Skeletal muscle cell (primary cell): Measurements from ENCODE around the gene C21orf91.

ENCODE experiments used
- DNase-seq: peaks from one replicate; pipeline ENCODE4 v3.0.0-alpha.2; 2010; ENCODE audit warnings: low read depth
- H3K4me3 ChIP-seq: 2 replicates; pipeline ENCODE4 v1.5.1; 2011; ENCODE audit warnings: low read depth, mild to moderate bottlenecking, control low read depth, low read length, moderate library complexity

Gene C21orf91

DNA sequence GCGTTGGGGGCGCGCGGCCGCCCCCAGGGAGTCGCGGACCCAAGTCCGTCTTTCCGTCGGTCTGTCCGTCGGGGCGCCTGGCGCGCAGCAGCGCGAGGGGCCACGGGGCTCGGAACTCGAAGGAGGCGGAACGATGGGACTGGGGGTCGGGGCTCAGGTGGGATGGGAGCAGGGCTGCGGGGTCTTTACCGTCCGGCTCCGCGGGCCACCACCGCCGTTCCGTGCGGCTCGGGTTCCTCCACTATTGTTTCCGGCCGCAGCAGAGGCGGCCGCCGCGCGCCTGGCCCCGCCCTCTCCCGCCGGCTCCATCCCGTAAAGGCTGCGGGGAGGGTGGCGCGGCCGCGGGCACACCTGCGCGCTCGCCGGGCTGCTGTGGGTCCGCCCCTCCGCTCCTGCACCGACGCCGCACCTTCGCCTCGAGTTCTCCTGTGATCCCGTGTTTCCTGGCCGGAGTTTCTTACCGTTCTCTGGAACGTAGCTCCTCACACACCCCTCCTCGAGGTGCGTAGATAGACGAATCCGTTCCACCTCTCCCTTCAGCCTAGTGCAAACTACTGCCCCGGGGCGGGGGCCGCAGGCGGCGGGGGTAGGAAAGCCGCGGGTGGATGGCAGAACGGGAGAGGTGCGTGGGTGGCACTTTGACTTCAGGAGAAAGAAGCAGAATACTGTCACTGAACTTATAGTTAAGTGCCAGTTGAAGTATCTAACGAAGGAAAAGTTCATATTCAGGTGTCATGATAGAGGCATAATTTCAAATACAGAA lies at the start of gene C21orf91:
Gene C21orf91, minus strand, starts transcription at position 243 of the 763 bp plus-strand sequence. CDS start 1,038 bp downstream, outside the sequence.
- H3K4me3 ChIP-seq, result peak within 1 kb of the TSS; percentile 82

DNA sequence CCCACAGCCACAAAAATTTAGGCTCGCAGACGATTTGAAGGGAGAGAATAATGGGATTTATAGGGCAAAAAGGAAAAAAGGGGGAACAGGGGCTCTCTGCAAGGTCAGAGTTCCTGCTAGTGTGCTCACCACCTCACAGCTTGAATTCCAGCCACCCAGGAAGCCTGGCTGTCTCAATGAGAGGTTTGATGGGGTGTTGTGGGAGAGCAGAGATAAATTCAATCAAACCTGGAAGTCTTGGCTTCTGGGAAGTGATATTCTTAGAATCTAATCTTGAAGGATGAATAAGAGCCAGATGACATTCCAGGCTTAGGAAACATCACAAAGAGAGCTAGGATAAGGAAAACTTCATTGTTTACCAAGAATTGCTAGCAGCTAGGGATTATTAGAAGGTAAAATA lies 47.4 kb upstream of the C21orf91 start:
- no peak overlapping the region for H3K4me3 ChIP-seq
- no peak for DNase-seq

More for the DNA sequence above, at the start of gene C21orf91:
- peak; percentile 64 for DNase-seq

DNA sequence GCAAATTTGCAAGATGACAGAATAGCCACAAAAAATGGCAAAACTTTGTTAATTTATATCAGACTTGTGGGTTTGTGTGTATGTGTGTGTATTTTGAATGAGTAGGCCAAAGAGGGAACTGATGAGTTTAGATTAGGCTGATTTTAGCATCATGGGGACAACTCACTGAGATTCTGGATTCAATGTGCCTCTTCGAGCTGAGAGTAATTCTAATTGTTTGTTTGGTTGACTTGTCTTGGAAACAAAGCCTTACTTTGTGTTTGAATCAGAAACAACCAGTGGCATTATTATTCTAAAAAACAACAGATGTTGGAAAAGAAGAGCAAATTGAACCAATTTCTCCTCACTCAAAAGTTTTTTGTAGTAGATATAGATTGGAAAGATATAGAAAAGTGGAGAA lies 40.5 kb upstream of the C21orf91 start:
- H3K4me3 ChIP-seq, result no peak overlapping the region
- DNase-seq, result no peak

DNA sequence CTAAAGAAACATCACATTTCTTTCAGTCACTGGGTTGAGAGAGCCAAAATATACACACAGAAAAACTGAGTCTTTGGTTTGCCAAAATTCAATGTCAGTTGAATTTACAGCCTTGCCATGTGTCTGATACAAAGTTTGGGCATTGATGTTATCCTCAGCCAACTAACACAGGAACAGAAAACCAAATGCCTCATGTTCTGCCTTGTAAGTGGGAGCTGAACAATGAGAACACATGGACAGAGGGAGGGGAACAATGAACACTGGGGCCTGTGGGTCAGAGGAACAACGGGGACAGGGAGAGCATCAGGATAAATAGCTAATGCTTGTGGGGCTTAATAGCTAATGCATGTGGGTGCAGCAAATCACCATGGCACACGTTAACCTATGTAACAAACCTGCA lies 39.6 kb upstream of the C21orf91 start:
- DNase-seq, result no peak
- H3K4me3 ChIP-seq, result no peak overlapping the region

DNA sequence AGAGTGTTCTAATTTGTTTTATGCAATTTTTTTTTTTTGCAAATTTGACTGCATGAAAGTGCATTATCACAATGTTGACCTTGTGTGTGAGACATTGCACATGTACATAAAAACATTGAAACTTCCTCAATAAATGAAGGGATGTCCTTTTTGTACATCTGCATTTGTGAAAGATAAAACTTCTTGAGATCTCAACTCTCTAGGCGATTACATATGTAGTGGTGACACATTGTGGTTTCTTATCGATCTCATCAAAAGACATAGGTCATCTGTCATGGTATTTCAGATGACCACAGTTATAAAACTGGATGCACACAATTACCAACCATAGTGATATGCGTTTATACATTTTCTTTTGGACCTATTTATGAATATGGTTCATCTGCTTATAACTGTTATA lies 35.6 kb upstream of the C21orf91 start:
- H3K4me3 ChIP-seq, result no peak overlapping the region
- DNase-seq, result no peak

DNA sequence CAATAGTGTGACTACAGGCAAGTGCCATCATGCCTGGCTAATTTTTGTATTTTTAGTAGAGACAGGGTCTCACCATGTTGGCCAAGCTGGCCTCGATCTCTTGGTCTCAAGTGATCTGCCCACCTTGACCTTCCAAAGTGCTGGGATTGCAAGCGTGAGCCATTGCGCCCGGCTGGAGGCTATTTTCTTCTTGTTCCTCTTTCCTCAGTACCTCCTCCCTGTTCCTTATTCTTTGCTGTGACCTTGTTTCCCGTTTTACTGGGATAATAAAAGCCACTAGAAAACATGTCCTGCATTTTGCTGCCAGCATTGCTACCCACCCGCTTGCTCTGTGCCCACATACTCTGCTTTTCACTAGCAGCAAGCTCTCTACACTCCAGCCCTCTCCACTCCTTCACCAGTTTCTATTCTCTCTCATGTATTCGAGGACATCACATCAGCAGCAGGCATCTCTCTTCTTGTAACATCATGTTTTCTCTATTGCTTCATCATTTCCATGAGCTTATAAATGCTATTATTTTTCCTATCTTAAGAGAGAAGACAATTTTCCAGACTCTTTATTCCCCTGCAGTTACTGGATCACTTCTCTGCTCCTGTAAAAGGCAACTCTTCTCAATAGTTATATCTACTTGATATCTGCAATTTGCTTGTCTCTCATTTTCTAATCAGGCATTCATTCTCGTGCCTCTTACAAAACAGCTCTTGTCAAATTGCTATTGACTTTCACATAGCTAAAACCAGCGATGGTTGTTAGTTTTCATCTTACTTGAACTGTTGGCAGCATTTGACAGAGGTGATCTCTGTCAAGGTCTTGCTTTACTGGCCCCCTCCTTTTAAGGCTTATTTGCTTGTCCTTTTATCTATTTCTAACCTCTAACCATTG lies 34.5 kb upstream of the C21orf91 start:
- H3K4me3 ChIP-seq, result no peak overlapping the region
- DNase-seq, result no peak

DNA sequence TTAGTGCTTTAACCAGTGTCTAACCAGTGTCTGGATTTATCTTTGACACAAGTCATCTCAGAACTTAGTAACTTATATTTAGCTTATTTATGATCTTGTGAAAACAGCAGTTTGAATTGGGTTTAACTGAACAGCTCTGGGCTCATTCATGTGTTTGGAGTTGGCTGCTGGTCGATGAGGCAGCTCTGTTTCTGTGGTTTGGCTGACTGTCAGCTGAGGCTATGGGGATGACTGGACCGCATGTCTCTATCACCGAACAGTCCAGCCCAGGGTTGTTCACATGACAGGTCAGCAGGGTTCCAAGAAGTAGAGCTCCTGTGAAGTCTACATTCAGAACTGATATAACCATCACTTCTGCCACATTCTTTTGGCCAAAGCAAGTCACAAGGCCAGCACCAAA lies 29.1 kb upstream of the C21orf91 start:
- DNase-seq, result peak; percentile 90
- no peak overlapping the region for H3K4me3 ChIP-seq

DNA sequence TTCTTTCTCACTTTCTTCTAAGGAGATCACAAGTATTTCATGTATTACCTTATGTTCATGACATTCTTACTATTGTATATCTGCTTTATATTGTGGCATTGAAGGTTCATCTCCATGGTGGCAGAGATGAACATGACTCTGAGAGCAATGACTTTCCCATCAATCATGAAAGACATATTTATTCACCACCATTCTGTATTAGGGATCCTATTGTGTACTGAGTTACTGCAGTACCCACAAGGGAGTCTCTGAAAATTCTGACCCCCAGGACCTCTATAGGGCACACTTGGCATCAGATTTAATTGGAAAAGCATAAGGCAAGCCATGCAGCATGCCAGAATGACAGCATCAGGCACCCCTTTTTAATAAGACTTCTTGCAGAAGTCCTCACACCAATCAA lies 21.9 kb upstream of the C21orf91 start:
- H3K4me3 ChIP-seq, result no peak overlapping the region
- no peak for DNase-seq

DNA sequence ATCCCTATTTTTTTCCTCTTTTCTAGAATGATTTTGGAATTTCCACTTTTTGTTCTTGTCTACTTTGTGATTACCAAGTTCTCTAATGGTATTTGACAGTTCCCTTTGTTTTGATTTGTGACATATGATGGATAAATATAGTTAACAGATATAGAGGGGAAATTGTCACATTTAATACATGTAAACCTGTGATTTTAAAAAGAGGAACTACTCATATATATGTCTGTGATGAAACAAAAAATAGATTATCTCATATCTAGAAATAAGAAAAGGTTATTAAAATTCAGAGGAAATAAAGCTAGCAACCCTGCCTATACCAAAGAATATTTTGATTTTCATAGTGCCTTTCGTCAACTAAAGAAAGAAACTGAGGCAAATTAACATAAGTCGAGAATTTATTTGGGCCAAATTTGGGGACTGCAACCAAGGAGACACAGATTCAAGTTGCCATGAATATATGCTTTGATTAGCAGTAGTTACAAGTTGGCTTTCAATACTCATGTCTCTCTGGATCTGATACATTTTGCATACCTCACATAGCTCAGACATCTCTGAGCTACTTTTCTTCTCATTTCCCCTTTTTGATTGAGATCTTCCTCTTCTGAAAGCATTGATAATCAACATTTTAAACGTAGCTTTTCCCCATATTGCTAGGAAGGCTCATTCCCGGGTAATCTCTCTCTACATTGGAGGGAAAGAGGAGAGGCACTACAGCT lies 15.6 kb upstream of the C21orf91 start:
- no peak overlapping the region for H3K4me3 ChIP-seq
- DNase-seq, result no peak

DNA sequence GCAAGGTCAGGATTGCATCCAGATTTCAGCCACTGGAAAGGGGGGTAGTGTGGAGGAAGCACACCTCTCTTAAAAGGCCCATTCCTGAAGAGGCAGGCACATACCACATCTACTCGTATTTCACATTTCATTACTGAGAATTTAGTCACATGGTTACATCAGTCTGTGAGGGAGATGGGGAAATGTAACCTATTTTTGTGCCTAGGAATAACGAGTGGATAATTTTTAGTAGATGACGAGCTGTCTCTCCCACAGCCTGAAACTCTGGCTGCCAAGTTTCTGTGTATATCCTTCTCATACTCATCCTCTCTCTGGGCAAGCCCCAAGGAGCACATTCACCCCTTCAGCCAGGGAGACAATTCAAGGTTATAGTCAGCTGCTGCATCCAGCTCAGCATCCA lies 10.3 kb upstream of the C21orf91 start:
- no peak overlapping the region for H3K4me3 ChIP-seq
- no peak for DNase-seq

DNA sequence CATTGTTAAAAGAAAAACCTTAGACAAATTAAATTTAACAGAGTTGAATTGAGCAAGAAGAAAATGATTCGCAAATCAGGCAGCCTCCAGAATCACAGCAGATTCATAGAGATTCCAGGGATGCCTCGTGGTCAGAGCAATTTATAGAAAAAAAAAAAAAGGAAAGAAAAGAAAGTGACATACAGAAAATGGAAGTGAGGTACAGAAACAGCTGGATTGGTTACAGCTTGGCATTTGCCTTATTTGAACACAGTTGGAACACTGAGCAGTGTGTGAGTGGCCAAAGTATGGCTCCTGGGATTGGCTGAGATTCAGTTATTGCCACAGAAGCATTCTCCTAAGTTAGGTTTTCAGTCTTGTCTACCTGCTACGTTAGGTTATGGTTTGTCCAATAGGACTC lies 9.1 kb upstream of the C21orf91 start:
- no peak for DNase-seq

DNA sequence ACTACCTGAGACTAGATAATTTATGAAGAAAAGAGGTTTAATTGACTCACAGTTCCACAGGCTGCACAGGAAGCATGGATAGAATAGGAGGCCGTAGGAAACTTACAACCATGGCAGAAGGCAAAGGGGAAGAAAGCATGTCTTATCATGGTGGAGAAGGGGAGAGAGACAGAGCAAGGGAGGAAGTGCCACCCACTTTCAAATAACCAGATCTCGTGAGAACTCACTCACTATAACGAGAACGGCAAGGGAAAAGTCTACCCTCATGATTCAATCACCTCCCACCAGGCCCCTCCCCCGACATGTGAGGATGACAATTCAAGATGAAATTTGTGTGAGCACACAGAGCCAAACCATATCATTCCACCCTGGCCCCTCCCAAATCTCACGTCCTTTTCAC lies 4.7 kb upstream of the C21orf91 start:
- no peak overlapping the region for H3K4me3 ChIP-seq
- DNase-seq, result no peak

More for the DNA sequence above, 9.1 kb upstream of the C21orf91 start:
- H3K4me3 ChIP-seq, result no peak overlapping the region

DNA sequence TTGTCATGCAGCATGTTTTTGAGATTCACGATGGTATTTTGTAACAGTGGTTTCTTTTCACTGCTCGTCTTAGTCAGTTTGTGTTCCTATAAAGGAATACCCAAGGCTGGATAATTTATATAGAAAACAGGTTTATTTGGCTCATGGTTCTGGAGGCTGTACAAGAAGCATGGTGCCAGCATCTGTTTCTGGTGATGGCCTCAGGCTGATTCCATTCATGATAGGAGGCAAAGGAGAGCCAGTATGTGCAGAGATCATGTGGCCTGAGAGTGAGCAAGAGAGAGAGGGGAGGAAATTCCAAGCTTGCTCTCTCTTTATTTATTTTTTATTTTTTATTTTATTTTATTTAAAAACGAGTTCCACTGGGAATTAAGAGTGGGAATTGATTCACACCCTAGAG lies 2.0 kb upstream of the C21orf91 start:
- no peak for DNase-seq
- H3K4me3 ChIP-seq, result no peak overlapping the region

DNA sequence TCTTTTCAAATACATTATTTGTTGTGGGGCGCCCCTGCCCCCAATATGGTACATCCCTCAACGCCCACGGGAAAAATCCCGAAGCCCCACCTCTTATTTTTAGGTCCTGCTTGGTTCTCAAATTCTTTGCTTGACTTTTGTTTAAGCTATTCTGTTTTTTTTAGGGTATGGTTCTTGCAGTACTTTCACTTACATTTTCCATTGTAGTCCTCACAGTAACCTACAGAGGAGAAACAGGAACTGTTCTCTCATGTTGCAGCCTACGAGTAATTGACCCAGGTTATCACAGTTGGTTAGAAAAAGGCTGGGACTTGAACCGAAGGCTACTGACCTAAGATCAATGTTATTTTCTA lies 697 bp upstream of the C21orf91 start:
- no peak for DNase-seq

DNA sequence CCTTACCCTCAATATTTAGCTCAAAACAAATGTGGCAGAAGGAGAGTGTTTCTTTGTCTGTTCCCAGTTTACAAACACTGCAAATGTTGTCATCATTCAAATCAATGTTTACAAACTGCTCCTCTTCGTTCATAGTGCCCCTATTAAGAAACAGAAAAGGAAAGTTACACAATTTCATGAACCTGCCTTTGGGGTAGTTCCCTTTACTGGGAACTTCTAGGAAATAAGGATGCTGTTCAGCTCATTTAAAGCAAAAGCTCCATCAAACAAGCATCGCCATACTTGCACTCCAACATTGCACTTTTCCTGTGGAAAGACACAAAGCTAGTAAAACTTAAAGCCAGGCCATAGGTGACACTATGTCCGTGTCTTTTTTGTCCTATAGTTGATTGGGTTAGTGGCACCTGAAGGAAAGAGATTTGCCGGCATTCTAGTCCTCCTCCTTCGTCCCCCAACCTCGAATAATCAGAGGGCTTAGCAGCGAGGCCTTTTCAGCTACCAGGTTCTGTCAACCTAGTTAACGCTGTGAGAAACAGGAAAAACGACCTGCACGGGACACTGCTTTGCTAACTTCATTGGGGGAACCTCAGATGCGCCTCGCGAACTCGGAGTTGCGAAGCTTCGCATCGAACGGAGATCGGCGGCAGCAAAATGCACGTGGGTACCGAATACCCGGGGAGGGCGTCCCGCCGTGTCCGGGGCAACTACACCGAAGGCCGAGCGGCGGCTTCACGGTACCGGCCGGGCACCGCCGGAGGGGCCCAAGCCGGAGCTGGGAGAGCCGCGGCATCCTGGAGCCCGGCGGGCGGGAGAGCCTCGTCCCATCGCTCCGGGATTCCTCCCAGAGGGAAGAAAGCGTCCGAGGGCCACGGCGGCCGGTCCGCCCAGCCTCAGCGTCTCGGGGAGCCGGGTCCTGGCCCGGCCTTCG lies 706 bp downstream of the C21orf91 start:
- H3K4me3 ChIP-seq, result peak overlapping the region; percentile 82
- no peak for DNase-seq

More for the DNA sequence above, 697 bp upstream of the C21orf91 start:
- H3K4me3 ChIP-seq, result peak overlapping the region; percentile 82

DNA sequence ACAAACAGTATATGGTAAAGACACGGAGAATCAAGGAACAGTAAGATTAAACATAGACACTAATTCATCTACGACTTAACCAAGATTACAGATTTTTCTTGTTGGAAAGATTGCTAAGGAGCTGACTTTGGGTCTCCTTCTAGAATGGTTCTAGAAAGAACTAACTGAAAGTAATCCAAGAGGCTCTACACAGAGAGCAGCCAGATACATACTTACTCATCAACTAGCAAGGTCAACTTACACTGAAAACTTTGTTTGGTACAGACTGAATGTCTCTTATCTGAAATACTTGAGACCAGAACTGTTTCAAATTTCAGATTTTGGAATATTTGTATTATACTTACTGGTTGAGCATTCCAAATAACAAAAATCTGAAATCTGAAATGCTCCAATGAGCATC lies 5.8 kb downstream of the C21orf91 start:
- no peak for DNase-seq
- no peak overlapping the region for H3K4me3 ChIP-seq

DNA sequence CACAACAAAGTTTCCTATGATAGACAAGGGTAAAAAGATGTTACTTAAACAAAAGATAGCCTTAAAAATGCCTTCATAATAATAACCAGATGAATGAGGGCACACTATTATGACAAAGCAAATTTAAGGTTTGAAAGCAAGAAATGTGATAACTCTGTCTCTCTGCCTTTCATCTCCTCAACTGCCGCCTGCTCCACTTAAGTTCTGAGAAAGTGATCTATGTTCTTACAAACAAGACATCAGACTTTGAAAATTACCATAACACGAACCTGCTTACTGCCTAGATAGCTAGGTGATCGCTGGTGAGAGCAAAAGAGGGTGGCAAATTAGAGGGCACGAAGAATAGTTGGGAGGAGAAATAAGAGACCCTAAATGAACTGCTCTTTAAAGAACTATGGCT lies 13.2 kb downstream of the C21orf91 start:
- DNase-seq, result no peak
- no peak overlapping the region for H3K4me3 ChIP-seq

DNA sequence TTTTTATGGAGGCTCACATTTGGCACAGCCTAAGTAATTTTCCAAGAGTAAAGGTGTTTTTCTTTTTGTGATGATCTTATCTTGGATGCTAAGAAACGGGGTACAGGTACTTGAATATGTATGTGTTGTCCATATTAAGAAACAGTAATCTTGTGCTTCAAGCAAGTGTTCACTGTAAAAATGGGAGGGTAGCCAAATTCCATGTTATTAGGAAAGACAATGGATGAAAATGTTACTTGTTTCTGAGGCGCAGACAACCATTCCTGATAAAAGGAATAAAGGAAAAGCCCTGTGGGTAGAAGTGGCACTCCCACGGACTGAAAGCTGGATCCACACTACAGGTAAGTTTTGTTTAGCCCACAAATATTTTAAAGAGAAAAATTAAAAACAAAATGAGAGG lies 15.6 kb downstream of the C21orf91 start:
- H3K4me3 ChIP-seq, result no peak overlapping the region
- DNase-seq, result no peak

DNA sequence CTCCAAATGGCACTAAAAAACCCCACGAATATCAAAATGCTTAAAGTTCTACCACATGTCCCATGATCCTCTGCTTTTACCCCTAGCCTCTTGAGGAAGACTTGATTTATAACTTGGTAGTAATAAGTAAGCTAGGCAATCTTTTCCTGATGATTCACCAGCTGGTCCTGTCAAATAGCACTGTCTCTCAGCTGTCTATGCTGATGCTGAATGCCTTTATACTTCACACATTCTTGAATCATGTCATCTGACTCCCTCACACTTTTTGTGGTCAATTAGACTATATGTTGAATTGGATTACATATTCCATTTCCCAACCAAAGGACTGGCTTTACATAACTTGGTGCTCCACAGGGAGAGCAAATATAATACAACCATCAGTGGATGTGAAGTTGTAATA lies 16.6 kb downstream of the C21orf91 start:
- DNase-seq, result peak; percentile 77
- H3K4me3 ChIP-seq, result no peak overlapping the region
